ENCODE data around the gene ROBO2.

- TF ChIP-seq EZH2phosphoT487 (IDR thresholded peaks at IDR 0.05; ENCODE audit: borderline replicate concordance) (no peak), CTCF (IDR thresholded peaks at IDR 0.05 in 2 of 3, conservative IDR thresholded peaks at IDR 0.05 in 1 of 3; ENCODE audit: borderline replicate concordance in 1 of 3, insufficient read depth in 1 of 3, low read depth in 2 of 3, low read length in 2 of 3) (no peak), POLR2A (IDR thresholded peaks at IDR 0.05; ENCODE audit: borderline replicate concordance, extremely low read depth, insufficient read depth, insufficient read length) (no peak), JUND (IDR thresholded peaks at IDR 0.05) (no peak), YY1 (IDR thresholded peaks at IDR 0.05; ENCODE audit: extremely low read depth, insufficient replicate concordance, low read depth, low read length) (no peak), POLR2AphosphoS5 (IDR thresholded peaks at IDR 0.05; ENCODE audit: low read depth, low read length) (no peak), ELF1 (IDR thresholded peaks at IDR 0.05; ENCODE audit: borderline replicate concordance, low read depth) (no peak)
Observed at GRCh38 chr3:77041811-77042210, 1.9 kb downstream of the ROBO2 start.

All from HCT116 (cell line).